Pancreas (tissue), 10 donors: Measurements from ENCODE around the gene CCDC178. TPM values are rescaled to one million over a fixed set of nuclear protein-coding genes. Genes with fewer than 3 reads are reported as not detected.

ENCODE experiments used
- ATAC-seq, 4 donors: fragments of 200-7000 bp; cut with Tn5 transposase; one replicate each; pipeline versions ENCODE4 v1.8.0 to v1.9.1; 2020; ENCODE audit warnings: mild to moderate bottlenecking in 4 of 4, moderate library complexity in 4 of 4
- DNase-seq, 6 donors: peaks; one replicate each; pipeline ENCODE4 v3.0.0-alpha.2; 2020
- FAIRE-seq: peaks from 2 replicates; lab custom pipeline; 2012; peaks lifted over from hg19 to GRCh38; lab: Jason Lieb, UNC
- H3K27ac ChIP-seq, 4 donors: fragments of 200-600 bp; sonication (generic); 1 replicate in 3 of 4; 2 replicates in 1 of 4; pipeline versions ENCODE4 v1.5.0 to v1.8.0; 2020
- H3K27me3 ChIP-seq, 4 donors: fragments of 200-600 bp; one replicate each; pipeline ENCODE4 v1.8.0; 2021
- H3K36me3 ChIP-seq, 3 donors: fragments of 200-600 bp; sonication (generic) in 1 of 3; one replicate each; pipeline versions ENCODE4 v1.5.0 to v1.8.0; 2020 to 2021
- H3K4me1 ChIP-seq, 3 donors: fragments of 200-600 bp; one replicate each; pipeline ENCODE4 v1.8.0; 2021
- H3K4me3 ChIP-seq, 4 donors: fragments of 200-600 bp; sonication (generic) in 2 of 4; one replicate each; pipeline versions ENCODE4 v1.5.0 to v1.8.0; 2020 to 2021
- H3K9me3 ChIP-seq, 4 donors: fragments of 200-600 bp; one replicate each; pipeline ENCODE4 v1.8.0; 2021
- CTCF ChIP-seq, 4 donors: fragments of 200-600 bp; sonication (generic) in 3 of 4; IDR thresholded peaks; one replicate each; pipeline versions ENCODE4 v1.5.0 to v1.8.0; 2021; ENCODE audit warnings: antibody characterized with exemption in 4 of 4
- WGBS, 2 donors: extraction: QIAGEN DNeasy Blood & Tissue Kit; methylation state at CpG; one replicate each; pipeline ENCODE4 v1.1.7; 2013; 5-methylcytosine and 5-hydroxymethylcytosine counted together
- intact Hi-C, 3 donors: fragments of 100-400 bp; cut with DNase I; formaldehyde crosslinking; loops; one replicate each; pipeline versions ENCODE4 v1.11.1 to v1.14.2; 2022
- polyA plus RNA-seq, 2 donors: library from polyadenylated mRNA; stranded (reverse); fragments of 200-250 nt; gene quantifications; one replicate each; pipeline ENCODE4 v1.2.3, GENCODE V29; 2013
- total RNA-seq, 6 donors: library from RNA; stranded (reverse); fragmentation: NEBNext Ultra II Directional in 4 of 6; extraction: Animal tissue kit (Norgen Biotek cat#: 25700) in 4 of 6; gene quantifications; one replicate each; pipeline versions ENCODE4 v1.2.1 to v1.2.4, GENCODE V29; 2021 to 2023
- donor health status: healthy with polysubstance abuse.
- donor health status: DM: no; HTN: no; CAD: no; lungs with moderate emphysema.
- donor health status: DM: no; HTN: no; CAD: no.
- donor health status: control.
- donor health status: control.
- donor health status: Bipolar disorder and iron deficiency.
- donor health status: DM: yes; HTN: yes; CAD: no.
- donor health status: DM: no; HTN: no; CAD: no.
- donor health status: DM: no; HTN: no; CAD: no.
- donor health status: DM: yes; HTN: yes; CAD: no.

CCDC178 gene
- total and polyA plus RNA-seq, 8 donors: 0.11 to 1.3 (median 0.51) TPM; not detected in 1

DNA sequence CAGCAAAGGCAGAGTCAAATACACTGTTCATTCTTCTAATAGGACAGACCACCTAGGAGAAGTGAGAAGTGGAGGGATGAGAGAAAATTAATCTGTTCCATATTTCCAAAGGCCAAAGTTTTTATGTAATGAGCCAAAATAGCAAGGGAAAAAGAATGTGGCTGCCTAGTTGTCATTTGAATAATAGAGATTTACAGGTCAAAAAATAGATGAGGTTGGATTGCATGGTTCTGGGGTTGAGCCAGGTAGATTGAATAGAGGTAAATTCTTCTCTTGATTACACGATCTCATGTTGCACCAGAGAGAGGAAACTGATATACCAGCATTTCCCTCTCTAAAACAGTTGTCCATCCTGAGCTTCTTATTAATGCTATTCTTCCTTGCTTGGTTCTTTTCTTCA lies 325.8 kb downstream of the CCDC178 start:
- TF ChIP-seq CTCF (IDR thresholded peaks at IDR 0.05): no peak
- intact Hi-C loops: no loop called here
- FAIRE-seq: no peak

GRCh38 chr18:33113416-33113815 lies 327.1 kb downstream of the CCDC178 start:
- H3K27me3 ChIP-seq: peaks cover 0 to 6% (median 0%) of the 10 kb centered on the region in 4 donors
- H3K36me3 ChIP-seq: no peaks in the 10 kb centered on the region
- no peaks in the 10 kb centered on the region for H3K4me1 ChIP-seq
- no peak overlapping the region for H3K4me3 ChIP-seq
- FAIRE-seq (no peak), ATAC-seq (no peak), DNase-seq (no peak)
- intact Hi-C loops: no loop called here
- 57 to 64% methylated on average over 1 of the region's 1 CpG for WGBS, 2 donors
- H3K27ac ChIP-seq: no peak overlapping the region
- TF ChIP-seq CTCF (IDR thresholded peaks at IDR 0.05): no peak
- no peaks in the 10 kb centered on the region for H3K9me3 ChIP-seq

More for the DNA sequence above, 325.8 kb downstream of the CCDC178 start:
- DNase-seq (no peak), ATAC-seq (no peak)
- Histone ChIP-seq H3K9me3 (no peaks in the 10 kb centered on the region), H3K27ac (no peak overlapping the region), H3K27me3 (no peaks in the 10 kb centered on the region), H3K36me3 (no peaks in the 10 kb centered on the region), H3K4me1 (no peaks in the 10 kb centered on the region), H3K4me3 (no peak overlapping the region)
- 57 to 63% methylated on average over 1 of the region's 1 CpG for WGBS, 2 donors

- no peak overlapping the region for H3K4me3 ChIP-seq
- H3K27me3 ChIP-seq: peaks cover 0 to 6% (median 0%) of the 10 kb centered on the region in 4 donors
- H3K27ac ChIP-seq: no peak overlapping the region
- no peak for ATAC-seq
- DNase-seq: no peak
- H3K4me1 ChIP-seq: no peaks in the 10 kb centered on the region
- TF ChIP-seq CTCF (IDR thresholded peaks at IDR 0.05): no peak
- no peak for FAIRE-seq
- intact Hi-C loops: no loop called here
- H3K36me3 ChIP-seq: no peaks in the 10 kb centered on the region
- no peaks in the 10 kb centered on the region for H3K9me3 ChIP-seq
Observed at GRCh38 chr18:33107511-33107910, 333.0 kb downstream of the CCDC178 start.

DNA sequence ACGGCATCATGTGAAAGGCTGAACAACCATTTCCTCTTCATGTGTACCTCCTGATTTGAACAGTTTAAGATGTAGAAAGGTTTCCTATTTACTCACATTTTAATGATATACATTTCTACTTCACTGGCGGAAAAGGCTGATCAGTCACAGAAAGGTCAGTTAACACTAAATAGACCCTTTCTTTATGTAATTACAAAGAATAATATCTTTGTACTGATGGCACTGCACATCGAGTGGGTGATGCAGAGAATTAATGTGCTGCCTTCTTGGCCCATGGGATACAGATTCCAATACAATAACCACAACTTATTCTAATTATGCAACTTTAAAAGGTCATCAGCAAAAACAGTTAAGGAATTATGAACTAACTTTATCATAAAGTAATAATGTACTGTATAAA lies 339.2 kb downstream of the CCDC178 start:
- DNase-seq (no peak), FAIRE-seq (no peak), ATAC-seq (no peak)
- WGBS, 2 donors: 54 to 76% methylated on average over 3 of the region's 3 CpGs
- no peak for TF ChIP-seq CTCF (IDR thresholded peaks at IDR 0.05)
- no peak overlapping the region for H3K4me3 ChIP-seq
- H3K36me3 ChIP-seq: no peaks in the 10 kb centered on the region
- no peaks in the 10 kb centered on the region for H3K9me3 ChIP-seq
- intact Hi-C loops: no loop called here
- no peak overlapping the region for H3K27ac ChIP-seq
- no peaks in the 10 kb centered on the region for H3K4me1 ChIP-seq
- H3K27me3 ChIP-seq: no peaks in the 10 kb centered on the region

- Histone ChIP-seq H3K9me3 (no peaks in the 10 kb centered on the region), H3K27ac (no peak overlapping the region), H3K4me1 (no peaks in the 10 kb centered on the region), H3K4me3 (no peak overlapping the region), H3K36me3 (no peaks in the 10 kb centered on the region), H3K27me3 (no peaks in the 10 kb centered on the region)
- WGBS, 2 donors: 45 to 56% methylated on average over 3 of the region's 3 CpGs
- intact Hi-C loops: no loop called here
- no peak for TF ChIP-seq CTCF (IDR thresholded peaks at IDR 0.05)
- ATAC-seq (no peak), FAIRE-seq (no peak), DNase-seq (no peak)
Observed at GRCh38 chr18:33099626-33100025, 340.9 kb downstream of the CCDC178 start.
